Fibroblast of the conjunctiva (primary cell): ENCODE results near the gene SAMD10.
"Not testable (repeated sequence)": the region's sequence is repeated elsewhere in the genome, so short reads cannot be mapped to it uniquely, and the experiment has no call there.

ENCODE experiments used
- DNase-seq: peaks from one replicate; pipeline ENCODE4 v3.0.0-alpha.2; 2010; ENCODE audit warnings: low read depth

The SAMD10 gene

DNA sequence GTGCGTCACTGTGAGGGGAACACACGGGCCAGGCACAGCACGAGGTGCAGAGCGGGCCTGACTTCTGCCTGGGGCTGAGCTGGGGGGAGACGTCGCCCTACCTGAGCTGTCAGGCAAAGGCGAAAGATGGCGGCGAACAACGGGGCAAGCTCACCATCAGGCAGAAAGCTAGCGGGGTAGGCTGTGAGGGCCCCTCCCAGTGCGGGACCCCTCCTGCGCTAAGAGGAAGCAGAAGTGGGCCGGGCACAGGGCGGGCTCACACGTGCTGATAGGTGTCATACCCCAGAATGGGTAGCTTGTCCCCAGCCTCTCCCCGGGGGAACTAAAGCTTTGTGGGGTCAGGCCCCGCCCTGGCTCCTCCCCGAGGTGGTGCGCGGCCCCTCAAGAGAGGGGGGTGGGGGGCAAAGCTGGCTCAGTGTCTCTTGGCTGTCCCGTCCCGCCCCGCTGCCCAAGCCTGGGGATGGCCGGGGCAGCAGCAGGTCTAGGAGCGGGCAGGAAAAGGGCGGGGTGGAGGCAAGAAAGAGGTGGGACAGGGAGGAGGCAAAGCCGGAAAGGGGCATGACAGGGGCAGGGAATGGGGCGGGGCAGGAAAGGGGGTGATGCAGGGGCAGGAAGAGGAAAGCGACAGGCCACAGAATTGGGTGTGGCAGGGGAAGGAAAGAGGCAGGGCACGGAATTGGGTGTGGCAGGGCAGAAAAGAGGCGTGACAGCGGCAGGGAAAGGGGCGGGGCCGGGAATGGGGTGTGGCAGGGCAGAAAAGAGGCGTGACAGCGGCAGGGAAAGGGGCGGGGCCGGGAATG is 38.0 kb downstream of the SAMD10 start:
- no peak for DNase-seq

GRCh38 chr20:63940472-63941266 is 38.8 kb downstream of the SAMD10 start:
- DNase-seq: no peak

GRCh38 chr20:63940071-63940471 is 39.4 kb downstream of the SAMD10 start:
- DNase-seq: no peak

DNA sequence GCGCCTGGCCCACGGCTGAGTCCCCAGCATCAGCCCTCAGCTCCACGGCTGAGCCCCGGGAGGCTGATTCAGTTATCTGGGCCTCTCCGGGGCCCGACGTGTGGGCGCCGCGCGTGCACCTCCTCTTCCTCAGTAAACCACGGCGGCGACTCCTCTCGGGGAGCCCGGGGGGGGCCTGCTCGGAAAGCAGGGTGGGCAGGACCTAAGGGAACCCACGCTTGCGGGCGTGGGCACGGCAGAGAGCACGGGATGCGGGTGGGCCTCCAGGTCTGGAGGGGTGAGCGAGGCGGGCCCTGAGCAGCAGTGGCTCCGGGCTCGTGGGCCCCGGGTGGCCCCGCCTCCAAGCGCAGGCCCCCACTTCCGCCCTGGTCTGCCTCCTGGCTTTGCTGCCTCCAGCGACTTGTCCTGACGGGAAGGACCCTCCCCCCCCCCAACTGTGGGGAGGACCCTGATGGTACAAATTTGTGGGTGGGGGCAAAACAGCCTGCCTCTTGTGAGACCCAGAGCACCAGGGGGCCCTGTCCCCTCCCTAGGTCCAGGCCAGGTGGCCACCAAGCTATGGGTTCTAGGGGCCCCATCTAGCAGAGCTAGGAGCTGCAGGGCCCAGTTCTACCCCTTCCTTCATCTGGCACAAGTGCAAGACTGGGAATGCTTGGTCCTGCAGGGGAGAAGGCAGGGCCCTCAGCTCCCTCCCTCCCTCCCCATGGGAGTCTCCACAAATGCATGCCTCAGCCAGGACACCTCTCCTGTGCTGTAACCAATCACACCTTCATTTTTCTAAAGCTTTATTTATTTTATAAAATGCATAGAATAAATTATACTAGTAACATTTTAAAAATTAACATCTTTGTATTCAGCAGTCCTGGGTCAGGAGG is 40.1 kb downstream of the SAMD10 start:
- no peak for DNase-seq

DNA sequence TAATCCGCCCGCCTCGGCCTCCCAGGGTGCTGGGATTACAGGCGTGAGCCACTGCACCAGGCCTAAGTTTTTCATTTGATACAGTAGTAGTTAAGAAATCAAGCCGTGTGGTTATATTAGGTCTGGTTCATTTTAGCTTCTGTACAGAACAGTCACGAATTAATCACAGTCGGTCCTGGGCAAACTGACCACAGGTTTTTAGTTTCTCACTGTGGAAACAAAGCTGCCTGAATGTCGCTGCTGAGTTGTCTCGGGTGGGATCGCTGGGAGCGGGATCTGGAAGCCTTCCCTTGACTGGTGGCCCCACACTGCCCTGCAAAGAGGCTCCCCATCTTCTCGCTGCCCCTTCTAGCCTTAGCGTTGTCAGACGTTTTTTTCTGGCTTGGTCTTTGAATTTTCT is 41.8 kb downstream of the SAMD10 start:
- DNase-seq: no peak

GRCh38 chr20:63935447-63935846 is 44.0 kb downstream of the SAMD10 start:
- no peak for DNase-seq

- no peak for DNase-seq
Observed at GRCh38 chr20:63934271-63935068, 45.0 kb downstream of the SAMD10 start.

GRCh38 chr20:63933646-63934045 is 45.8 kb downstream of the SAMD10 start:
- DNase-seq: no peak

DNA sequence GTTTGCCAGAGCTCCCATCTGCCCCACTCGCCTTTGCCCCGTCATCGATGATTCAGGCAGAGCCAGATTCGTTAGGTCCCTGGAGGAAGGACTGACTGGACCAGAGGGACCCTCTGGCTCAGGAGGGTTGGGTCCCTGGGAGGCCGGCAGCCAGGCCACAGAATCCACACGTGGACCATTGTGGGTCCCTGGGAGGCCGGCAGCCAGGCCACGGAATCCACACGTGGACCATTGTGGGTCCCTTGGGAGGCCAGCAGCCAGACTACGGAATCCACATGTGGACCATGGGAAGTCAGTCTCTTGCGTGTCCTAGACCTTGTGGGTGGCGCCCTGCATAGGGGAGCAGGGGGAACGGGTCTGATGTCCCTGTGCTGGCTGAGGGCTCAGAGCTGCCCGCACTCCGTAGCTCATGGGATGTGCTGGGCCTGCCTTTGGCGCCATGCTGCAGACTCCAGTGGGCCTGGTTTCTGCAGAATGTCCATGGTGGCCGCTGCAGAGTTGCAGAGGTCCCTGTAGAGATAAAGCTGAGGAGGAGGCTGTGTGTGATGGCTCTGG is 46.8 kb downstream of the SAMD10 start:
- no peak for DNase-seq

DNA sequence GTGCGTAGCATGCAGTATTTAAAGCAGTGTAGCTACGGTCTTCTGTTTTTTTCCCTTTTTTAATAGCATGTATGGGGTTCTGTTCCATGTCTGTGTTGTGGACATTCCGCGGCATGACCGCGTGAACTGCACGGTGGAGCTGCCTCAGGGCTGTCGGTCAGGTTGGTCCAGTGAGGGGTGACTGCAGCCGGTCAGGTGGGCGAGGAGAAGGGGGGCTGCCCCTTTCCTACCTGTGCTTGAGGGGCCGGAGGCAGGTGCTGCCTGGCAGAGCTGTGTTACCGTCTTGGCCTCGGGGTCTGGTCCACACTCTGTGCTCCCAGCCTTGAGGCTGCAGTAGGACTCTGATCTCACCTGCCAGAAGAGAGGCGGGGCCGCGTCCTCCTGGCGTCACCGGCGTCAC is 47.7 kb downstream of the SAMD10 start:
- no peak for DNase-seq

- DNase-seq: no peak
Observed at GRCh38 chr20:63930971-63931553, 48.4 kb downstream of the SAMD10 start.

GRCh38 chr20:63929473-63929883 is 50.0 kb downstream of the SAMD10 start:
- DNase-seq: not testable (repeated sequence)

DNA sequence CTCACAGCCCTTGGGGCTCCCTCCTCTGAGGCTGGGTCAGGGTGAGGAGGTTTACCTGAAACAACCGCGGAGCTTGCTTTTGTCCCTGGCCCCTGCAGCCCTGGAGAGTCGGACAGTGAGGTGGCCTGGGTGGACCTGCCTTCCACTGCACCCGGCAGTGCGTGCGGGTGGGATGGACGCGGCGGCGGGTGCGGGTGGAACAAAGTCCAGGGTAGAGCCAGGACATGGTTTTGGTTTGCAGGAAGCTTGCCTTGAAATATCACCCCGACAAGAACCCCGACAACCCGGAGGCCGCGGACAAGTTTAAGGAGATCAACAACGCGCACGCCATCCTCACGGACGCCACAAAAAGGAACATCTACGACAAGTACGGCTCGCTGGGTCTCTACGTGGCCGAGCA is 50.4 kb downstream of the SAMD10 start:
- no peak for DNase-seq

DNA sequence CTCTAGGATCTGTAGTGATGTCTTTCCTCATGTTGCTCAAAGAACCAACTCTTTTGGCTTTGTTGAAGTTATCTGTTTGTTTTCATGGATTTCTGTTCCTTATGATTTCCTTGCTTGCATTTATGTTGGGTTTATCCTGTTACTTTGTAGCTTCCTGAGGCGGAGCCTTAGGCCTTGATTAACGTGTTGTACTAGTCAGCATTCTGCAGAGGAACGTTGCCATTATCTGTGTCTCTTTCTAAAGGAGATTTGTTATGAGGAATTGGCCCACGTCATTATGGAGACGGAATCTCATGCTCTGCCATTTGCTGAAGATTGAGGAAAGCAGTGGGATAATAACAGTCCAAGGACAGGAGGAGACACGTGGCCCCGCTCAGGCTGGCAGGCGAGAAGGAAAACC is 53.1 kb downstream of the SAMD10 start:
- DNase-seq: no peak

DNA sequence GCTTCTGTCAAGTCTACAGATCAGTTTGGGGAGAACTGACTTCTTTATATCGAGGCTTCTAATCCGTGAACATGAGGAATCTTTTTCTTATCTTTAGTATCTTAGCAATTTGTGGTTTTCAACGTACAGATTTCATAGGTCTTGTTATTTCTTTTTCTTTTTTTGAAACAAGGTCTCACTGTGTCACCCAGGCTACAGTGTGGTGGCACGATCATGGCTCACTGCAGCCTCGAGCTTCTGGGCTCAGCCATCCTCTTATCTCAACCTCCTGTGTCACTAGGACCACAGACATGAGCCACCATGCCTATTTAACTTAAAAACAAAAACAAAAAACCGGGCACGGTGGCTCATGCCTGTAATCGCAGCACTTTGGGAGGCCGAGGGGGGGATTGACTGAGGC is 55.2 kb downstream of the SAMD10 start:
- no peak for DNase-seq
